ENCODE data around the gene SPARC. TPM values are rescaled to one million over a fixed set of nuclear protein-coding genes. Genes with fewer than 3 reads are reported as not detected.

The SPARC gene
- polyA plus RNA-seq, 1 donor (not counting 4 experiments of a cell fraction or from before 2014, with no cell fraction given) = 397 TPM

GRCh38 chr5:151632941-151633340 is 53.8 kb downstream of the SPARC start:
- Histone ChIP-seq H2AFZ (ENCODE audit: control insufficient read depth, low read length) (peak overlapping the region; percentile 60), H3K79me2 (ENCODE audit: control insufficient read depth, insufficient read depth, low read length) (no peaks in the 10 kb centered on the region), H3K27ac (ENCODE audit: control insufficient read depth, insufficient read depth, low read length) (no peak overlapping the region), H3K4me3 (ENCODE audit: control insufficient read depth in 2 of 3, extremely low read depth in 1 of 3, insufficient read depth in 2 of 3, low read depth in 1 of 3, low read length in 3 of 3) (no peak overlapping the region), H3K9me1 (ENCODE audit: control insufficient read depth, extremely low read depth, insufficient read depth, low read length) (peaks cover 3% of the 10 kb centered on the region), H3K36me3 (ENCODE audit: control insufficient read depth in 2 of 2, extremely low read depth in 1 of 2, insufficient read depth in 2 of 2, low read length in 2 of 2) (no peaks in the 10 kb centered on the region), H3K27me3 (ENCODE audit: control insufficient read depth, extremely low read depth, insufficient read depth, low read length) (no peaks in the 10 kb centered on the region), H4K20me1 (ENCODE audit: control insufficient read depth, extremely low read depth, insufficient read depth, low read length) (no peaks in the 10 kb centered on the region), H3K4me1 (ENCODE audit: control insufficient read depth, extremely low read depth, insufficient read depth, low read length) (peaks cover 56% of the 10 kb centered on the region), H3K4me2 (ENCODE audit: control insufficient read depth, extremely low read depth, insufficient read depth, low read depth, low read length) (peak overlapping the region; percentile 7), H3K9me3 (ENCODE audit: control insufficient read depth, low read depth, low read length) (no peaks in the 10 kb centered on the region), H3K9ac (ENCODE audit: control insufficient read depth, extremely low read depth, insufficient read depth, low read length) (no peak overlapping the region)
- FAIRE-seq = no peak
- DNase-seq (ENCODE audit: low read depth, low spot score) = no peak
- no peak for TF ChIP-seq EZH2 (IDR thresholded peaks at IDR 0.05; ENCODE audit: low read length)
- dilution Hi-C loops (cut with MboI; ENCODE audit: extremely low pct_ligation_motif_present, low sequenced_read_pairs) = no loop called here

DNA sequence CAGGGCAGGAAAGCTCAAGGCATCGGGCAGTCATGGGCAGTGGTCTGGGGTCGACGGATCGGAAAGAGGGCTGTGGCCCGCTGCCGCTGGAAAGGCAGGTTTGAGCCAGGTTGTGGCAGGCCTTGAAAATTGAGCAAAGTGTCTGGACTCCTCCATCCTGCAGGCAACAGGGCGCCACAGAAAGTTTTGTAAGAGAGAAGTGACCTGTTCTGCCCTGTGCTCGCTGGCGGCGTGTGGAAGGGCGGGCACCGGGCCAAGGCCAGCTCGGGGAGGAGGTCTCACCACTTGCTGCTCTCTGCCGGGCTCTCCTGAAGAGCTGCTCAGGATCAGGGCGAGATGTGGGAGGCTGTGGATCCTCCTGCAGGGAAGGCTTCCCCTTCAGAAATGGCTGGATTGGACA is 54.2 kb downstream of the SPARC start:
- Histone ChIP-seq H3K4me3 (ENCODE audit: control insufficient read depth in 2 of 3, extremely low read depth in 1 of 3, insufficient read depth in 2 of 3, low read depth in 1 of 3, low read length in 3 of 3) (no peak overlapping the region), H3K9ac (ENCODE audit: control insufficient read depth, extremely low read depth, insufficient read depth, low read length) (no peak overlapping the region), H3K9me1 (ENCODE audit: control insufficient read depth, extremely low read depth, insufficient read depth, low read length) (peaks cover 3% of the 10 kb centered on the region), H2AFZ (ENCODE audit: control insufficient read depth, low read length) (peak overlapping the region; percentile 60), H3K27me3 (ENCODE audit: control insufficient read depth, extremely low read depth, insufficient read depth, low read length) (no peaks in the 10 kb centered on the region), H3K36me3 (ENCODE audit: control insufficient read depth in 2 of 2, extremely low read depth in 1 of 2, insufficient read depth in 2 of 2, low read length in 2 of 2) (no peaks in the 10 kb centered on the region), H3K27ac (ENCODE audit: control insufficient read depth, insufficient read depth, low read length) (no peak overlapping the region), H4K20me1 (ENCODE audit: control insufficient read depth, extremely low read depth, insufficient read depth, low read length) (no peaks in the 10 kb centered on the region), H3K4me1 (ENCODE audit: control insufficient read depth, extremely low read depth, insufficient read depth, low read length) (peaks cover 56% of the 10 kb centered on the region), H3K4me2 (ENCODE audit: control insufficient read depth, extremely low read depth, insufficient read depth, low read depth, low read length) (peak overlapping the region; percentile 7), H3K9me3 (ENCODE audit: control insufficient read depth, low read depth, low read length) (no peaks in the 10 kb centered on the region), H3K79me2 (ENCODE audit: control insufficient read depth, insufficient read depth, low read length) (no peaks in the 10 kb centered on the region)
- DNase-seq (ENCODE audit: low read depth, low spot score) (no peak), FAIRE-seq (no peak)
- dilution Hi-C loops (cut with MboI; ENCODE audit: extremely low pct_ligation_motif_present, low sequenced_read_pairs) = no loop called here
- TF ChIP-seq CTCF (optimal IDR thresholded peaks at IDR 0.05 in 1 of 3, IDR thresholded peaks at IDR 0.05 in 1 of 3, conservative IDR thresholded peaks at IDR 0.05 in 1 of 3; ENCODE audit: extremely low read depth in 1 of 3, insufficient read depth in 2 of 3, low read length in 3 of 3) (no peak), EZH2 (IDR thresholded peaks at IDR 0.05; ENCODE audit: low read length) (no peak)

- Histone ChIP-seq H3K4me3 (ENCODE audit: control insufficient read depth in 2 of 3, extremely low read depth in 1 of 3, insufficient read depth in 2 of 3, low read depth in 1 of 3, low read length in 3 of 3) (no peak overlapping the region), H4K20me1 (ENCODE audit: control insufficient read depth, extremely low read depth, insufficient read depth, low read length) (no peaks in the 10 kb centered on the region), H3K27me3 (ENCODE audit: control insufficient read depth, extremely low read depth, insufficient read depth, low read length) (no peaks in the 10 kb centered on the region), H2AFZ (ENCODE audit: control insufficient read depth, low read length) (no peak overlapping the region), H3K9ac (ENCODE audit: control insufficient read depth, extremely low read depth, insufficient read depth, low read length) (no peak overlapping the region), H3K9me3 (ENCODE audit: control insufficient read depth, low read depth, low read length) (no peaks in the 10 kb centered on the region), H3K4me1 (ENCODE audit: control insufficient read depth, extremely low read depth, insufficient read depth, low read length) (peaks cover 59% of the 10 kb centered on the region), H3K27ac (ENCODE audit: control insufficient read depth, insufficient read depth, low read length) (no peak overlapping the region), H3K79me2 (ENCODE audit: control insufficient read depth, insufficient read depth, low read length) (no peaks in the 10 kb centered on the region), H3K4me2 (ENCODE audit: control insufficient read depth, extremely low read depth, insufficient read depth, low read depth, low read length) (no peak overlapping the region), H3K9me1 (ENCODE audit: control insufficient read depth, extremely low read depth, insufficient read depth, low read length) (peaks cover 3% of the 10 kb centered on the region), H3K36me3 (ENCODE audit: control insufficient read depth in 2 of 2, extremely low read depth in 1 of 2, insufficient read depth in 2 of 2, low read length in 2 of 2) (no peaks in the 10 kb centered on the region)
- TF ChIP-seq EZH2 (IDR thresholded peaks at IDR 0.05; ENCODE audit: low read length) (no peak), CTCF (optimal IDR thresholded peaks at IDR 0.05 in 1 of 3, IDR thresholded peaks at IDR 0.05 in 1 of 3, conservative IDR thresholded peaks at IDR 0.05 in 1 of 3; ENCODE audit: extremely low read depth in 1 of 3, insufficient read depth in 2 of 3, low read length in 3 of 3) (no peak)
- dilution Hi-C loops (cut with MboI; ENCODE audit: extremely low pct_ligation_motif_present, low sequenced_read_pairs) = no loop called here
- no peak for FAIRE-seq
- DNase-seq (ENCODE audit: low read depth, low spot score) = no peak
Observed at GRCh38 chr5:151631941-151632340, 54.8 kb downstream of the SPARC start.

Data from keratinocyte (primary cell).